WI38 (cell line): ENCODE measurements around the gene ARMH1.
"Not testable (repeated sequence)": the region's sequence is repeated elsewhere in the genome, so short reads cannot be mapped to it uniquely, and the experiment has no call there.

Source experiments
- H3K4me3 ChIP-seq: 2 replicates; pipeline ENCODE4 v1.5.1; 2011; ENCODE audit warnings: low read depth, mild to moderate bottlenecking, control low read depth, low read length
- CTCF ChIP-seq: IDR thresholded peaks from 2 replicates; pipeline ENCODE4 v1.5.1; 2012; ENCODE audit warnings: low read depth, mild to moderate bottlenecking, control low read depth, low read length

ARMH1 gene

GRCh38 chr1:44740179-44740617, 65.7 kb downstream of the ARMH1 start:
- H3K4me3 ChIP-seq: peak overlapping the region; percentile 78
- no peak for TF ChIP-seq CTCF

- no peak overlapping the region for H3K4me3 ChIP-seq
- no peak for TF ChIP-seq CTCF
Measured at GRCh38 chr1:44743211-44743610, 68.7 kb downstream of the ARMH1 start.

GRCh38 chr1:44747878-44748277, 73.4 kb downstream of the ARMH1 start:
- no peak for TF ChIP-seq CTCF
- H3K4me3 ChIP-seq: no peak overlapping the region

GRCh38 chr1:44757420-44757819, 82.9 kb downstream of the ARMH1 start:
- no peak overlapping the region for H3K4me3 ChIP-seq
- TF ChIP-seq CTCF: no peak

- H3K4me3 ChIP-seq: no peak overlapping the region
- TF ChIP-seq CTCF: no peak
Measured at GRCh38 chr1:44759077-44759476, 84.6 kb downstream of the ARMH1 start.

- no peak overlapping the region for H3K4me3 ChIP-seq
- TF ChIP-seq CTCF: no peak
Measured at GRCh38 chr1:44760876-44761275, 86.4 kb downstream of the ARMH1 start.

- H3K4me3 ChIP-seq: not testable (repeated sequence)
Measured at GRCh38 chr1:44766421-44766820, 91.9 kb downstream of the ARMH1 start.
